GM18907 (cell line): ENCODE results near the gene MDH2.
"Not testable (repeated sequence)": the region's sequence is repeated elsewhere in the genome, so short reads cannot be mapped to it uniquely, and the experiment has no call there.

Source experiments
- ATAC-seq: cut with Tn5 transposase; IDR thresholded peaks from one replicate; pipeline ENCODE4 v1.9.1; 2021; ENCODE audit warnings: mild to moderate bottlenecking, moderate library complexity; ENCODE audit not compliant: unreplicated experiment

Gene MDH2

GRCh38 chr7:76044375-76044865, 3.5 kb upstream of the MDH2 start:
- ATAC-seq, result no peak

GRCh38 chr7:76047305-76047810, 548 bp upstream of the MDH2 start:
- ATAC-seq, result peak; percentile 16

- peak; percentile 8 for ATAC-seq
Measured at GRCh38 chr7:76048668-76048988, 722 bp downstream of the MDH2 start.

GRCh38 chr7:76049295-76049694, 1.4 kb downstream of the MDH2 start:
- ATAC-seq, result no peak

GRCh38 chr7:76050545-76050944, 2.6 kb downstream of the MDH2 start:
- ATAC-seq, result no peak

- no peak for ATAC-seq
Measured at GRCh38 chr7:76051840-76052239, 3.9 kb downstream of the MDH2 start.

- not testable (repeated sequence) for ATAC-seq
Measured at GRCh38 chr7:76052681-76053080, 4.8 kb downstream of the MDH2 start.

GRCh38 chr7:76053461-76053860, 5.6 kb downstream of the MDH2 start:
- no peak for ATAC-seq

- no peak for ATAC-seq
Measured at GRCh38 chr7:76054123-76055120, 6.5 kb downstream of the MDH2 start.

GRCh38 chr7:76056241-76056640, 8.3 kb downstream of the MDH2 start:
- ATAC-seq, result no peak

- ATAC-seq, result no peak
Measured at GRCh38 chr7:76057103-76057812, 9.4 kb downstream of the MDH2 start.

- no peak for ATAC-seq
Measured at GRCh38 chr7:76057813-76058145, 9.9 kb downstream of the MDH2 start.

GRCh38 chr7:76058745-76059144, 10.8 kb downstream of the MDH2 start:
- not testable (repeated sequence) for ATAC-seq

- no peak for ATAC-seq
Measured at GRCh38 chr7:76060842-76061241, 12.9 kb downstream of the MDH2 start.

- ATAC-seq, result no peak
Measured at GRCh38 chr7:76062254-76062653, 14.3 kb downstream of the MDH2 start.

- ATAC-seq, result no peak
Measured at GRCh38 chr7:76063114-76063513, 15.2 kb downstream of the MDH2 start.

GRCh38 chr7:76063525-76063924, 15.6 kb downstream of the MDH2 start:
- no peak for ATAC-seq

GRCh38 chr7:76064208-76064970, 16.5 kb downstream of the MDH2 start:
- ATAC-seq, result no peak

GRCh38 chr7:76065016-76065612, 17.2 kb downstream of the MDH2 start:
- ATAC-seq, result no peak

- no peak for ATAC-seq
Measured at GRCh38 chr7:76066716-76067503, 19.0 kb downstream of the MDH2 start.
